Ovary (tissue), 9 donors: ENCODE measurements around the gene FYN. TPM values are rescaled to one million over a fixed set of nuclear protein-coding genes. Genes with fewer than 3 reads are reported as not detected.
A peak's percentile ranks its signal among the peaks of the same experiment; 100 is the strongest.

Experiments used
- DNase-seq, 5 donors: peaks; one replicate each; pipeline ENCODE4 v3.0.0-alpha.2; 2019 to 2020
- H3K27ac ChIP-seq, 2 donors: fragments of 200-600 bp; one replicate each; pipeline versions ENCODE4 v1.5.1 to v1.8.0; 2019 to 2022
- H3K27me3 ChIP-seq: fragments of 200-600 bp; one replicate; pipeline ENCODE4 v1.8.0; 2022
- H3K36me3 ChIP-seq: fragments of 200-600 bp; sonication (generic); one replicate; pipeline ENCODE4 v1.5.1; 2019
- H3K4me1 ChIP-seq: one replicate; pipeline ENCODE4 v1.8.1; 2013; ENCODE audit warnings: mild to moderate bottlenecking, moderate library complexity; ENCODE audit not compliant: insufficient read depth
- H3K4me3 ChIP-seq: fragments of 200-600 bp; sonication (generic); one replicate; pipeline ENCODE4 v1.5.1; 2017
- H3K9me3 ChIP-seq, 2 donors: fragments of 200-600 bp in 1 of 2; sonication (generic) in 1 of 2; one replicate each; pipeline versions ENCODE4 v1.5.1 to v1.8.1; 2013 to 2019; ENCODE audit warnings: mild to moderate bottlenecking in 1 of 2, moderate library complexity in 1 of 2
- CTCF ChIP-seq, 3 donors: fragments of 450-650 bp in 2 of 3; fragments of 200-600 bp in 1 of 3; IDR thresholded peaks; one replicate each; pipeline versions ENCODE4 v1.5.1 to v1.8.0; 2016 to 2022; ENCODE audit warnings: antibody characterized with exemption in 3 of 3, mild to moderate bottlenecking in 1 of 3
- EP300 ChIP-seq: sonication (generic); formaldehyde crosslinking; IDR thresholded peaks from one replicate; pipeline ENCODE4 v1.6.1; 2017; ENCODE audit warnings: antibody characterized with exemption
- POLR2A ChIP-seq: fragments of 450-650 bp; IDR thresholded peaks from one replicate; pipeline ENCODE4 v1.6.1; 2017; ENCODE audit warnings: antibody characterized with exemption, mild to moderate bottlenecking, moderate library complexity
- WGBS, 3 donors: extraction: QIAGEN DNeasy Blood & Tissue Kit in 1 of 3; methylation state at CpG; one replicate each; pipeline versions ENCODE4 v1.1.5 to v1.1.7; 2013 to 2017; 5-methylcytosine and 5-hydroxymethylcytosine counted together
- intact Hi-C, 4 donors: fragments of 100-400 bp; cut with DNase I; formaldehyde crosslinking; loops; one replicate each; pipeline versions ENCODE4 v1.11.0 to v1.15.1; 2022 to 2023
- polyA plus RNA-seq, 2 donors: library from polyadenylated mRNA; stranded (reverse); fragments of 200-250 nt in 1 of 2; fragments of 350-450 nt in 1 of 2; fragmentation: Illumina TruSeq in 1 of 2; extraction: RNeasy Lipid Tissue Mini Kit (QIAGEN cat#74804) in 1 of 2; gene quantifications; one replicate each; pipeline ENCODE4 v1.2.3, GENCODE V29; 2013 to 2014
- total RNA-seq, 7 donors: library from RNA; depleted of rRNA in 2 of 7; stranded (reverse); fragments of >200 nt in 2 of 7; fragmentation: NEBNext Ultra II Directional in 3 of 7; extraction: Animal tissue kit (Norgen Biotek cat#: 25700) in 3 of 7; gene quantifications; one replicate each; pipeline versions ENCODE4 v1.1.0 to v1.2.4, GENCODE V29; 2016 to 2023
- donor health status: DM: no; HTN: no; CAD: no; lungs with moderate emphysema.
- donor health status: DM: no; HTN: no; CAD: no.
- donor health status: Bipolar disorder and iron deficiency.
- donor health status: DM: yes; HTN: yes; CAD: no.
- donor health status: DM: no; HTN: no; CAD: no.
- donor health status: DM: yes; HTN: yes; CAD: no.

The FYN gene
- total and polyA plus RNA-seq, 9 donors: 37.2 to 116 (median 72.7) TPM

- H3K27ac ChIP-seq: no peak overlapping the region
- H3K4me3 ChIP-seq: no peak overlapping the region
- H3K4me1 ChIP-seq: peaks cover 2% of the 10 kb centered on the region
- WGBS, 3 donors: 84 to 87% (median 87%) methylated on average over 9 of the region's 9 CpGs
- H3K27me3 ChIP-seq: no peaks in the 10 kb centered on the region
- DNase-seq: no peak
- H3K9me3 ChIP-seq: no peaks in the 10 kb centered on the region
- TF ChIP-seq EP300 (no peak), CTCF (IDR thresholded peaks at IDR 0.05) (no peak), POLR2A (no peak)
- intact Hi-C loops: no loop called here
- H3K36me3 ChIP-seq: no peaks in the 10 kb centered on the region
Measured at GRCh38 chr6:111806561-111807497, 66.4 kb downstream of the FYN start.

- 80 to 88% (median 87%) methylated on average over 5 of the region's 5 CpGs for WGBS, 3 donors
- H3K27ac ChIP-seq: no peak overlapping the region
Measured at GRCh38 chr6:111806165-111806547, 67.1 kb downstream of the FYN start.

GRCh38 chr6:111805511-111806164 is 67.6 kb downstream of the FYN start:
- WGBS, 3 donors: 69 to 76% (median 72%) methylated on average over 7 of the region's 7 CpGs
- TF ChIP-seq CTCF (IDR thresholded peaks at IDR 0.05) (no peak), POLR2A (no peak), EP300 (no peak)
- peaks cover 4% of the 10 kb centered on the region for H3K4me1 ChIP-seq
- intact Hi-C loops: no loop called here
- DNase-seq: no peak
- no peaks in the 10 kb centered on the region for H3K36me3 ChIP-seq
- H3K4me3 ChIP-seq: no peak overlapping the region
- H3K27me3 ChIP-seq: no peaks in the 10 kb centered on the region
- H3K27ac ChIP-seq: no peak overlapping the region
- H3K9me3 ChIP-seq: no peaks in the 10 kb centered on the region

More at GRCh38 chr6:111806165-111806547, 67.1 kb downstream of the FYN start:
- TF ChIP-seq POLR2A: no peak
- no peak for TF ChIP-seq EP300
- no peak for TF ChIP-seq CTCF (IDR thresholded peaks at IDR 0.05)
- Histone ChIP-seq H3K4me3 (no peak overlapping the region), H3K27me3 (no peaks in the 10 kb centered on the region), H3K36me3 (no peaks in the 10 kb centered on the region), H3K9me3 (no peaks in the 10 kb centered on the region), H3K4me1 (peaks cover 2% of the 10 kb centered on the region)
- no peak for DNase-seq
- intact Hi-C loops: no loop called here

- no peaks in the 10 kb centered on the region for H3K27me3 ChIP-seq
- H3K36me3 ChIP-seq: no peaks in the 10 kb centered on the region
- DNase-seq: no peak
- intact Hi-C loops: no loop called here
- no peaks in the 10 kb centered on the region for H3K9me3 ChIP-seq
- peaks cover 4% of the 10 kb centered on the region for H3K4me1 ChIP-seq
- 77 to 83% (median 82%) methylated on average over 8 of the region's 8 CpGs for WGBS, 3 donors
- H3K4me3 ChIP-seq: no peak overlapping the region
- no peak for TF ChIP-seq POLR2A
- no peak for TF ChIP-seq EP300
- no peak for TF ChIP-seq CTCF (IDR thresholded peaks at IDR 0.05)
- H3K27ac ChIP-seq: peak overlapping the region in 1 of 2 donors; percentile 1
Measured at GRCh38 chr6:111804627-111805235, 68.5 kb downstream of the FYN start.
